Activated effector memory CD4-positive, alpha-beta T cell treated with anti-CD3 and anti-CD28 coated beads, Interleukin-2, amount 50 U/mL, for 16 hours (primary cell): ENCODE results near the gene TGFB1I1.
A peak's percentile ranks its signal among the peaks of the same experiment; 100 is the strongest.

Source experiments
- DNase-seq: peaks from one replicate; pipeline ENCODE4 v3.0.0-alpha.2; 2020

The TGFB1I1 gene

GRCh38 chr16:31453255-31454204, 18.4 kb upstream of the TGFB1I1 start:
- peak; percentile 56 for DNase-seq

- peak; percentile 69 for DNase-seq
Measured at GRCh38 chr16:31455601-31456314, 16.2 kb upstream of the TGFB1I1 start.

GRCh38 chr16:31456988-31457360, 15.0 kb upstream of the TGFB1I1 start:
- DNase-seq = peak; percentile 63

GRCh38 chr16:31458073-31458843, 13.7 kb upstream of the TGFB1I1 start:
- peak; percentile 84 for DNase-seq

- peak; percentile 99 for DNase-seq
Measured at GRCh38 chr16:31458844-31459686, 12.9 kb upstream of the TGFB1I1 start, which contains the start of gene ARMC5. Gene ARMC5, plus strand, starts transcription at chr16:31459501. Its CDS starts 24 bp downstream, at chr16:31459525.

DNA sequence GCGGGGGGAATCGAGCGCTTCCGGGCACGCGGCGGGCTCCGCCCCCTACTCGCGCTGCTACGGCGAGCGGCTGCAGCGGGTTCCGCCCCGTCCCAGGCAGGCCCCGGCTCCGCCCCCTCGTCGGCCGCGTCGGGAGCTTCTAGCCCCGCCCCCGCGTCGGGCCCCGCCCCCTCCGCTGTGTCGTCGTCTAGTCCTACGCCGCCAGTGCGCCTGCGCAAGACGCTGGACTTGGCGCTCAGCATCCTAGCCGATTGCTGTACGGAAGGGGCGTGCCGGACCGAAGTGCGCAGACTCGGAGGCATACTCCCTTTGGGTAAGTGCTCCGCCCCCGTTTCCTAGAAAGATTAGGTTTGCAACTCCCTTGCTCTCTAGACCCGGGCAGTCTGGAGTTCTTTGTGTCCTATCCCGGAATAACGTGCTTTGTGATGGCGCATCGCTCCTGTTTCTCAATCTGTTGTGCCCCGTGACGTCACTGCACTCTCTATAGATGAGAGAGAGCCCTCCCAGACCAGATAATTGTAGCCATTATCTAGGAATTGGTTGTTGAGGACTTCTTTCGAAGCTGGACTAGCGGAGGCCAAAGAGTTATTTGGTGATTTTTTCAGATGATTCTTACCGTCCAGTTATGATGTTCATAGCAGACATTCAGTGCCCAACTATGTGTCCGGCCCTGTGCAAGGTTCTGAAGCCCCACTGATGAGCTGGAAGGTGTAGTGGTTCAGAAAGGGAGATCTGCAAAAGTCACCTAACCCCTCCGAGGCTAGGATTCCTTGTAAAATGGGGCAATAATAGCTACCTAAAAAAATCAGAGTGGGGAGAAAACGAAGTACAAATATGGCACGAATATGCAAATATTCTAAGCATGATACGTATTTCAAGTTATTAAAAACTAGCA, 12.0 kb upstream of the TGFB1I1 start:
- DNase-seq = peak; percentile 100

- DNase-seq = peak; percentile 62
Measured at GRCh38 chr16:31460582-31461002, 11.4 kb upstream of the TGFB1I1 start.

GRCh38 chr16:31461201-31461920, 10.6 kb upstream of the TGFB1I1 start:
- peak; percentile 34 for DNase-seq

DNA sequence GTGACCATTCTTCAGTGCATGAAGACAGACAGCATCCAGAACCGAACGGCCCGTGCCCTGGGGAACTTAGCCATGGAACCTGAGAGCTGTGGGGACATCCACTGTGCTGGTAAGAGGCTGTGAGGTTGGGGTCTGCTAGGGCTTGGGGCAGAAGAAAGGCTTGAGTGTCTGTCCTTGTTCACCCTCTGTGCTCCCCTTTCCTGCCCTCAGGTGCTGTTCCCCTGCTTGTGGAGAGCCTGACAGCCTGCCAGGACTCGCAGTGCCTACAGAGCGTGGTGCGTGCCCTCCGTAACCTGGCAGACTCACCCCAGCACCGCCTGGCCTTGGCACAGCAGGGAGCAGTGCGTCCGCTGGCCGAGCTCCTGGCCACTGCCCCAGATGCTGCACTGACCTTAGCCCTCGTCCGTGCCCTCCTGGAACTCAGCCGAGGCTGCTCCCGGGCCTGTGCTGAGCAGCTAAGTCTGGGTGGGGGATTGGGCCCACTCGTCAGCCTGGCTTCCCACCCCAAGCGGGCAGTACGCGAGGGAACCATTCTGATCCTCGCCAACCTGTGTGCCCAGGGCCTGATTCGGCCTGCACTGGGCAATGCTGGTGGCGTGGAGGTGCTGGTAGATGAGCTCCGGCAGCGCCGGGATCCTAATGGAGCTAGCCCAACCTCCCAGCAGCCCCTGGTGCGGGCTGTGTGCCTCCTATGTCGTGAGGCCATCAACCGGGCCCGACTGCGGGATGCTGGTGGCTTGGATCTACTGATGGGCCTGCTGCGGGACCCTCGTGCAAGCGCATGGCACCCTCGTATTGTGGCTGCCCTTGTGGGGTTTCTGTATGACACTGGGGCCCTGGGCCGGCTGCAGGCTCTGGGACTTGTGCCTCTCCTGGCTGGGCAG, 9.8 kb upstream of the TGFB1I1 start:
- no peak for DNase-seq

DNA sequence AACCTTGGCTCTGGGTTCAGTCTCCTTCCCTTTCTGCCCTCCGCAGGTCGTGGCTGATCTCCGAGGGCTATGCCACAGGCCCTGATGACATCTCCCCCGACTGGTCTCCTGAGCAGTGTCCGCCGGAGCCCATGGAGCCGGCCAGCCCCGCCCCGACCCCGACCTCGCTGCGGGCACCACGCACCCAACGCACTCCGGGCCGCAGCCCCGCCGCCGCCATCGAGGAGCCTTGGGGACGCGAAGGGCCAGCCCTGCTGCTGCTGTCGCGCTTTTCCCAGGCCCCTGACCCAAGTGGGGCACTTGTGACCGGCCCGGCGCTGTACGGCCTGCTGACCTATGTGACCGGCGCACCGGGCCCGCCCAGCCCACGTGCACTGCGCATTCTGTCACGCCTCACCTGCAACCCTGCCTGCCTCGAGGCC, 7.6 kb upstream of the TGFB1I1 start:
- no peak for DNase-seq

- no peak for DNase-seq
Measured at GRCh38 chr16:31464781-31465260, 7.1 kb upstream of the TGFB1I1 start.

GRCh38 chr16:31465788-31466370, 6.1 kb upstream of the TGFB1I1 start:
- no peak for DNase-seq

DNA sequence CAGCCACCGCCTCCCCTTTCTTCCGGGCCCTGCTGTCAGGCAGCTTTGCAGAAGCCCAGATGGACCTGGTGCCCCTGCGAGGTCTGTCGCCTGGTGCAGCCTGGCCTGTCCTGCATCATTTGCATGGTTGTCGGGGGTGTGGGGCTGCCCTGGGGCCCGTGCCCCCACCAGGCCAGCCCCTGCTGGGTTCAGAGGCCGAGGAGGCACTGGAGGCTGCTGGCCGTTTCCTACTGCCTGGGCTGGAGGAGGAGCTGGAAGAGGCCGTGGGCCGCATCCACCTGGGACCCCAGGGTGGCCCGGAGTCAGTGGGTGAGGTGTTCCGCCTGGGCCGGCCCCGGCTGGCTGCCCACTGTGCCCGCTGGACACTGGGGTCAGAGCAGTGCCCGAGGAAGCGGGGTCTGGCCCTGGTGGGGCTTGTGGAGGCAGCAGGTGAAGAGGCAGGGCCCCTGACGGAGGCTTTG, 5.5 kb upstream of the TGFB1I1 start:
- no peak for DNase-seq

GRCh38 chr16:31467151-31467773, 4.7 kb upstream of the TGFB1I1 start:
- no peak for DNase-seq

- no peak for DNase-seq
Measured at GRCh38 chr16:31467858-31468257, 4.1 kb upstream of the TGFB1I1 start.

- DNase-seq = no peak
Measured at GRCh38 chr16:31470615-31471014, 1.3 kb upstream of the TGFB1I1 start.

- DNase-seq = no peak
Measured at GRCh38 chr16:31471241-31471874, 594 bp upstream of the TGFB1I1 start.
